SK-N-SH (cell line): ENCODE measurements around the gene GNAL. TPM values are rescaled to one million over a fixed set of nuclear protein-coding genes. Genes with fewer than 3 reads are reported as not detected.

Source experiments
- CTCF ChIA-PET: fragments of 300-600, 350-600 bp; formaldehyde crosslinking; extraction: SDS; loops from one replicate; lab custom pipeline; 2021; lab: Yijun Ruan, JAX
- POLR2A ChIA-PET: fragments of 350-600 bp; sonication (Branson Sonifier 250); formaldehyde crosslinking; extraction: SDS; loops from one replicate; lab custom pipeline; 2020; ENCODE audit warnings: antibody characterized with exemption, inconsistent platforms; lab: Yijun Ruan, JAX
- DNase-seq: peaks from one replicate; pipeline ENCODE4 v3.0.0; 2012
- H2AFZ ChIP-seq: fragments of 200-600 bp; sonication (generic); 2 replicates; pipeline ENCODE4 v1.8.1; 2016; ENCODE audit warnings: antibody characterized with exemption, mild to moderate bottlenecking, low read depth
- H3F3A ChIP-seq: fragments of 200-600 bp; sonication (generic); replicated peaks from 2 replicates; pipeline ENCODE3; 2016; ENCODE audit warnings: antibody characterized with exemption, mild to moderate bottlenecking; ENCODE audit not compliant: insufficient read depth
- H3K27ac ChIP-seq, 2 experiments: fragments of 200-500 bp in 1 of 2; fragments of 200-600 bp in 1 of 2; sonication (Bioruptor generic) in 1 of 2; sonication (generic), shearing (Covaris generic) in 1 of 2; 2 replicates each; pipeline versions ENCODE4 v1.5.1 to v1.6.1; 2014 to 2016; ENCODE audit warnings: low read depth in 2 of 2, inconsistent platforms in 1 of 2, low read length in 1 of 2, mild to moderate bottlenecking in 1 of 2, mixed read lengths in 1 of 2
- H3K27me3 ChIP-seq: fragments of 200-600 bp; sonication (generic), shearing (Covaris generic); 2 replicates; pipeline ENCODE4 v1.6.1; 2016; ENCODE audit warnings: mixed run types; ENCODE audit not compliant: insufficient read depth
- H3K36me3 ChIP-seq, 2 experiments: fragments of 200-500 bp in 1 of 2; fragments of 200-600 bp in 1 of 2; sonication (Bioruptor generic) in 1 of 2; sonication (generic) in 1 of 2; replicated peaks in 1 of 2; 2 replicates each; pipeline versions ENCODE3 to v1.5.1; 2014 to 2016; ENCODE audit warnings: low read length in 1 of 2, mild to moderate bottlenecking in 1 of 2; ENCODE audit not compliant: insufficient read depth in 2 of 2, control insufficient read depth in 1 of 2
- H3K4me1 ChIP-seq, 2 experiments: fragments of 200-500 bp in 1 of 2; fragments of 200-600 bp in 1 of 2; sonication (Bioruptor generic) in 1 of 2; sonication (generic), shearing (Covaris generic) in 1 of 2; 2 replicates each; pipeline versions ENCODE4 v1.5.1 to v1.6.1; 2014 to 2016; ENCODE audit warnings: low read depth in 1 of 2, low read length in 1 of 2, mixed run types in 1 of 2; ENCODE audit not compliant: insufficient read depth in 2 of 2, control insufficient read depth in 1 of 2
- H3K4me2 ChIP-seq: fragments of 200-600 bp; sonication (generic), shearing (Covaris generic); 2 replicates; pipeline ENCODE4 v1.6.1; 2017; ENCODE audit warnings: mixed run types
- H3K4me3 ChIP-seq, 2 experiments: fragments of 200-500 bp in 1 of 2; fragments of 200-600 bp in 1 of 2; sonication (Bioruptor generic) in 1 of 2; sonication (generic), shearing (Covaris generic) in 1 of 2; 2 replicates each; pipeline versions ENCODE4 v1.5.1 to v1.8.1; 2014 to 2016; ENCODE audit warnings: low read depth in 2 of 2, inconsistent platforms in 1 of 2, low read length in 1 of 2, mild to moderate bottlenecking in 1 of 2, mixed read lengths in 1 of 2, moderate library complexity in 1 of 2
- H3K79me2 ChIP-seq: fragments of 200-600 bp; sonication (generic); 2 replicates; pipeline ENCODE4 v1.8.1; 2017; ENCODE audit warnings: mild to moderate bottlenecking; ENCODE audit not compliant: insufficient read depth
- H3K9ac ChIP-seq: fragments of 200-600 bp; sonication (generic); 2 replicates; pipeline ENCODE4 v1.6.1; 2017; ENCODE audit warnings: mixed run types
- H3K9me2 ChIP-seq: fragments of 200-600 bp; sonication (generic); 2 replicates; pipeline ENCODE4 v1.6.1; 2017; ENCODE audit warnings: mixed run types
- H3K9me3 ChIP-seq: fragments of 200-600 bp; sonication (generic); 2 replicates; pipeline ENCODE4 v1.6.1; 2017; ENCODE audit warnings: mixed run types, mild to moderate bottlenecking, moderate library complexity
- H4K20me1 ChIP-seq: fragments of 200-600 bp; sonication (generic); 2 replicates; pipeline ENCODE4 v1.6.1; 2017; ENCODE audit warnings: mild to moderate bottlenecking, mixed run types; ENCODE audit not compliant: insufficient read depth
- ELF1 ChIP-seq: IDR thresholded peaks from 2 replicates; pipeline ENCODE4 v1.4.0; 2012
- EZH2phosphoT487 ChIP-seq: fragments of 200-600 bp; sonication (generic); IDR thresholded peaks from 2 replicates; pipeline ENCODE4 v1.6.1; 2017; ENCODE audit warnings: low read depth, mixed run types, mild to moderate bottlenecking, antibody characterized with exemption, moderate library complexity, borderline replicate concordance
- NFIC ChIP-seq: IDR thresholded peaks from 2 replicates; pipeline ENCODE4 v1.4.0; 2012; ENCODE audit warnings: borderline replicate concordance
- NRF1 ChIP-seq: IDR thresholded peaks from 2 replicates; pipeline ENCODE4 v1.6.1; 2012; ENCODE audit warnings: low read depth, mild to moderate bottlenecking, low read length
- SMC3 ChIP-seq: IDR thresholded peaks from 2 replicates; pipeline ENCODE4 v1.6.1; 2012; ENCODE audit warnings: low read depth, low read length, improper control_type of control experiment
- TCF12 ChIP-seq: IDR thresholded peaks from 2 replicates; pipeline ENCODE4 v1.4.0; 2012
- TEAD4 ChIP-seq: IDR thresholded peaks from 2 replicates; pipeline ENCODE4 v1.4.0; 2012; ENCODE audit warnings: mild to moderate bottlenecking, borderline replicate concordance; ENCODE audit not compliant: insufficient read depth
- WGBS: methylation state at CpG from one replicate; pipeline ENCODE4 v1.1.6; 2017; ENCODE audit warnings: low lambda C conversion rate; 5-methylcytosine and 5-hydroxymethylcytosine counted together
- polyA plus RNA-seq, 3 experiments: library from polyadenylated mRNA; depleted of rRNA; stranded (reverse); fragments of >200 nt; gene quantifications; 2 replicates each; pipeline ENCODE4 v1.2.3, GENCODE V29; 2012
- TF ChIP-seq, protein P1 (sequence below): IDR thresholded peaks from 2 replicates; pipeline ENCODE4 v1.6.1; 2012; ENCODE audit warnings: mild to moderate bottlenecking, low read depth, low read length, moderate library complexity
- TF ChIP-seq, protein P2 (sequence below): IDR thresholded peaks from 2 replicates; pipeline ENCODE4 v1.4.0; 2012; ENCODE audit warnings: low read depth, borderline replicate concordance

The GNAL gene
- polyA plus RNA-seq, 1 of the 3 experiments (the other 2 are of a cell fraction) = 0.13 TPM

DNA sequence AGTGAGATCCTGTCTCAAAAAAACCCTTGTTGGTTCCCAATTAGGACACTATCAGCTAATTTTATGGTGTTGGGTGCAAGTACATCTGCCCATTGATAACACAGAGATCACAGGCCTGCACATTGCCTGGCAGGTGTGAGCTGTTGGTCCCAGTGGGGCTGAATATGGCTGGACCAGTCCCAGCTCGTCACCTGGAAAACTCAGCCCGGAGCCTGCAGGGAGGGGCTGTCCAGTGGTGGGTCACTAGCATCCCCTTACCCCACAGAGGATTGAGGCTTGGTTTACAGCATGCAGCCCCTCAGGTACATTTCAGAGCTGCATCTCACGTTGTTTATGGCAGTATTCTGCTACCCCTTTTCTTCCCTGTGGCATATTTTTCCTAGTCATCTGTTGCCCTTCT, 121.3 kb downstream of the GNAL start:
- 3% methylated on average over 3 of the region's 3 CpGs for WGBS
- Histone ChIP-seq H3K9me3 (no peaks in the 10 kb centered on the region), H2AFZ (no peak overlapping the region), H3K36me3 (no peaks in the 10 kb centered on the region), H3K27ac (no peak overlapping the region), H3K27me3 (peaks cover 50% of the 10 kb centered on the region), H4K20me1 (no peaks in the 10 kb centered on the region), H3F3A (no peaks in the 10 kb centered on the region), H3K4me1 (no peaks in the 10 kb centered on the region), H3K4me2 (no peak overlapping the region), H3K9me2 (no peaks in the 10 kb centered on the region), H3K79me2 (no peaks in the 10 kb centered on the region), H3K4me3 (no peak overlapping the region), H3K9ac (no peak overlapping the region)
- ChIA-PET POLR2A (no interaction called here), CTCF (no interaction called here)
- TF ChIP-seq EZH2phosphoT487 = no peak
- no peak for DNase-seq

DNA sequence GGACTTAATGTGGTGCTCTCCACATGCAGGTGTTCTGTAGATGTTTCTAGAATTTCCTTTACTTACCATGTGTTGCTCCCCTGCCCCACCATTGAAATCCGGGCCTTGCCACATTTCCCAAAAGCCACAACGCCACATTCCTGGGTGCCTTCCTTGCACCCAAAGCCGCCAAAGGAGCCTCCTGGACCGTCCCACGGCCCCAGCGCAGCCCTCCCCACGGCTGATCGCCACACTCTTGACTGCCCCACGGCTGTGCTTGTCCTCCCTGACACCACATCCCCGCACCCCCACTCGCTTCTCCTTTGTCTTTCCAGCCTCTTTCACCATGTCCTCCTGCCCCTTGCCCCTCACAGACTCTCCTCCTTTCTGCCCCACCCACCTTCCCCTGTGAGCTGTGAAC, 121.9 kb downstream of the GNAL start:
- TF ChIP-seq, protein P1, sequence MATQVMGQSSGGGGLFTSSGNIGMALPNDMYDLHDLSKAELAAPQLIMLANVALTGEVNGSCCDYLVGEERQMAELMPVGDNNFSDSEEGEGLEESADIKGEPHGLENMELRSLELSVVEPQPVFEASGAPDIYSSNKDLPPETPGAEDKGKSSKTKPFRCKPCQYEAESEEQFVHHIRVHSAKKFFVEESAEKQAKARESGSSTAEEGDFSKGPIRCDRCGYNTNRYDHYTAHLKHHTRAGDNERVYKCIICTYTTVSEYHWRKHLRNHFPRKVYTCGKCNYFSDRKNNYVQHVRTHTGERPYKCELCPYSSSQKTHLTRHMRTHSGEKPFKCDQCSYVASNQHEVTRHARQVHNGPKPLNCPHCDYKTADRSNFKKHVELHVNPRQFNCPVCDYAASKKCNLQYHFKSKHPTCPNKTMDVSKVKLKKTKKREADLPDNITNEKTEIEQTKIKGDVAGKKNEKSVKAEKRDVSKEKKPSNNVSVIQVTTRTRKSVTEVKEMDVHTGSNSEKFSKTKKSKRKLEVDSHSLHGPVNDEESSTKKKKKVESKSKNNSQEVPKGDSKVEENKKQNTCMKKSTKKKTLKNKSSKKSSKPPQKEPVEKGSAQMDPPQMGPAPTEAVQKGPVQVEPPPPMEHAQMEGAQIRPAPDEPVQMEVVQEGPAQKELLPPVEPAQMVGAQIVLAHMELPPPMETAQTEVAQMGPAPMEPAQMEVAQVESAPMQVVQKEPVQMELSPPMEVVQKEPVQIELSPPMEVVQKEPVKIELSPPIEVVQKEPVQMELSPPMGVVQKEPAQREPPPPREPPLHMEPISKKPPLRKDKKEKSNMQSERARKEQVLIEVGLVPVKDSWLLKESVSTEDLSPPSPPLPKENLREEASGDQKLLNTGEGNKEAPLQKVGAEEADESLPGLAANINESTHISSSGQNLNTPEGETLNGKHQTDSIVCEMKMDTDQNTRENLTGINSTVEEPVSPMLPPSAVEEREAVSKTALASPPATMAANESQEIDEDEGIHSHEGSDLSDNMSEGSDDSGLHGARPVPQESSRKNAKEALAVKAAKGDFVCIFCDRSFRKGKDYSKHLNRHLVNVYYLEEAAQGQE = no peak
- no peak for TF ChIP-seq SMC3
- TF ChIP-seq TCF12 = no peak
- TF ChIP-seq ELF1 = no peak
- no peak for TF ChIP-seq NRF1
- TF ChIP-seq TEAD4 = no peak
- TF ChIP-seq NFIC = no peak
- TF ChIP-seq, protein P2, sequence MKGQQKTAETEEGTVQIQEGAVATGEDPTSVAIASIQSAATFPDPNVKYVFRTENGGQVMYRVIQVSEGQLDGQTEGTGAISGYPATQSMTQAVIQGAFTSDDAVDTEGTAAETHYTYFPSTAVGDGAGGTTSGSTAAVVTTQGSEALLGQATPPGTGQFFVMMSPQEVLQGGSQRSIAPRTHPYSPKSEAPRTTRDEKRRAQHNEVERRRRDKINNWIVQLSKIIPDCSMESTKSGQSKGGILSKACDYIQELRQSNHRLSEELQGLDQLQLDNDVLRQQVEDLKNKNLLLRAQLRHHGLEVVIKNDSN = no peak
- DNase-seq = no peak
- H3K79me2 ChIP-seq = no peaks in the 10 kb centered on the region
- peaks cover 56% of the 10 kb centered on the region for H3K27me3 ChIP-seq
- ChIA-PET POLR2A (no interaction called here), CTCF (no interaction called here)
- H3K4me1 ChIP-seq = no peaks in the 10 kb centered on the region
- H3K9me3 ChIP-seq = no peaks in the 10 kb centered on the region
- no peaks in the 10 kb centered on the region for H4K20me1 ChIP-seq
- no peak overlapping the region for H2AFZ ChIP-seq
- no peak overlapping the region for H3K27ac ChIP-seq
- H3F3A ChIP-seq = no peaks in the 10 kb centered on the region
- no peaks in the 10 kb centered on the region for H3K36me3 ChIP-seq
- no peak overlapping the region for H3K9ac ChIP-seq
- no peak overlapping the region for H3K4me2 ChIP-seq
- 20% methylated on average over 11 of the region's 11 CpGs for WGBS
- H3K4me3 ChIP-seq = no peak overlapping the region
- H3K9me2 ChIP-seq = no peaks in the 10 kb centered on the region
